Measurements from ENCODE around the gene FLT1.

The FLT1 gene

DNA sequence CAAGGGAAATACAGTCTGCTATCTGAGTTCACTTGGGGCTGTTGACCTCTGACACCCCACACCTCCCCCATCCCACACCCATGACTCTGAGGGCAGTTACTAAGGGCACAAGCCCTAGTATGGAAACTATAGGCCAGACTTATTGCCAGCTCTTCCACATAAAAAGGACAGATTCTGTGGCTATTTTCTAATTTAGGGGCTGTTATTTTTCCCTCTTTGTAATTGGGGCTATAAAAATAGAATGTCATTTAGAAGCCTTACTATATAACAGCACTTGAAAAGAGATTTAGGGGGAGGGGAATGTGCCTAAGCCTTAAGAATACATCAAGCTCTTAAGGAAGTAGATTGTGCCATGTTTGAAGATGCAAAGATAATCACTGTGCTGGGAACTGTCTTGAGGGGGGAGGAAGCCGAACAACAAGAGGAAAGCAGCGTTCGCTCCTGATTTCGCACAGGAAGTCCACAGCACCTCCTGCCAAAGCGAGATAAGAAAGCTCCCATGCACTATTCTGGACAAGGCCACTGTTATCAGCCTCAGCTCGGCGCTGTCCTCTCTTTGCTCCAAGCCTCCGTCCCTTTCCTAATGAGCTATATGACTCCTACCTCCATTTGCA, 86.6 kb downstream of the FLT1 start:
- DNase-seq (ENCODE audit: insufficient read length, low spot score) (no peak), FAIRE-seq (no peak)
- TF ChIP-seq POLR2A (IDR thresholded peaks at IDR 0.05; ENCODE audit: low read depth, low read length): no peak

DNA sequence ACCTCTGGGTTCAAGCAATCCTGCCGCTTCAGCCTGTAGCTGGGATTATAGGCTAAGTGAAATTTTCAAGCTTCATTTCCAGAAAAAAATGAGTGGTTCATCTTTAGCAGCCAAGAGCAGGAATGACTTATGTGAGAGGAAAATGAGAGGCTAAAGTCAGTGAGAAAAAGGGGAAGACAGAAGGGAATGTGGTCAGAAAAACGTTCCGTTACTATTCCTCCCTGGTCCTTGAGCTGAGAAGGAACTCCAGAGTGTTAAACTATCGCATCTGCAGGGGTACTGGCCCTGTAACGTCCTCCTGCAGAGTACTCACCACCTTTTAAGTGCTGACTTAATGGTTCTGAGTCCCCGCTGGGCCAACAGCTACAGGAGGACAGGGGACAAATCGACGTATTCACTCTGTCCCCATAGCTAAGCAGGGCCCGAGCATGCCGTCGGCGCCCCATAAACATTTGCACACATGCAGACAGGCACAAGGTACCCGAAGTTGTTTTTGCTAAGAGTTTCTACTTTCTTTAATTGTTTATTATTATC, 88.1 kb downstream of the FLT1 start:
- FAIRE-seq (no peak), DNase-seq (ENCODE audit: insufficient read length, low spot score) (no peak)
- TF ChIP-seq POLR2A (IDR thresholded peaks at IDR 0.05; ENCODE audit: low read depth, low read length): no peak

DNA sequence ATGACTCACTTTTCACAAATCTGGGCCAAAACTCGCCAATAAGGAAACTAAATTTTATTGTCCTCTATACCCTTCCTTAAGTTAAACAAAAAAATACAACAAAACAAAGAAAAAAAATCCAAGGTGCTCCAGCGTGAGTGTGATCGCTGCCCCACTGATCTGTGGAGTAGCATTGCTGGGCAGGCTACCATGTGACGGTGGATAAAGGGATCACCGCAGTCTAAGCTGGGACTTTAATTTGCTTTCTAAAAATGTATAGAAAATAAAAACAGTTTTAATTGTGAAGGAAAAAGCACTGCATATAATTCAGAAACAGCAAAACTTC, 92.9 kb downstream of the FLT1 start:
- no peak for FAIRE-seq
- TF ChIP-seq POLR2A (IDR thresholded peaks at IDR 0.05; ENCODE audit: low read depth, low read length): no peak
- no peak for DNase-seq (ENCODE audit: insufficient read length, low spot score)

- no peak for TF ChIP-seq POLR2A (IDR thresholded peaks at IDR 0.05; ENCODE audit: low read depth, low read length)
- FAIRE-seq (no peak), DNase-seq (ENCODE audit: insufficient read length, low spot score) (no peak)
These were observed 93.4 kb downstream of the FLT1 start for GRCh38 chr13:28401303-28402056.

GRCh38 chr13:28396053-28396452, 98.9 kb downstream of the FLT1 start:
- TF ChIP-seq POLR2A (IDR thresholded peaks at IDR 0.05; ENCODE audit: low read depth, low read length): no peak
- no peak for DNase-seq (ENCODE audit: insufficient read length, low spot score)
- FAIRE-seq: no peak

DNA sequence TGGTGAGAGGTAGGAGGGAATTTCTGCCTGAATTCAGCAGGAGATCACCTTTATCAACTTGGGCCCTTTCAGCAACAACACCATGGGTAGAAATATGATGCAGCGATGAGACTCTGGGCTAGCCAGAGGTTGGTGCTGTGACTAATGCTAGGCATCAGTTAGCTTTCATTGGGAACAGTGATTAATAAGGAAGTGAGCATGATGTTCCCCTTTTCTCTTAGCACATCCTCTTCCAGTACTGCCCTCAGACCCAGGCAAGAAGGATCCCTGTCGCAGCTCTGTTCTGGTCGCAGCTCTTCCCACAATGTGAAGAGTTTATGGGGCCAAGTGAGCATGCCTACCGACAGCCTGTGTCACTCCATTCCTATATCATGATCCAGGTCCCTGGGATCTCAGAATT, 100.5 kb downstream of the FLT1 start:
- FAIRE-seq: no peak
- TF ChIP-seq POLR2A (IDR thresholded peaks at IDR 0.05; ENCODE audit: low read depth, low read length): no peak
- no peak for DNase-seq (ENCODE audit: insufficient read length, low spot score)

GRCh38 chr13:28392896-28393505, 101.9 kb downstream of the FLT1 start:
- no peak for TF ChIP-seq POLR2A (IDR thresholded peaks at IDR 0.05; ENCODE audit: low read depth, low read length)
- FAIRE-seq (no peak), DNase-seq (ENCODE audit: insufficient read length, low spot score) (no peak)

DNA sequence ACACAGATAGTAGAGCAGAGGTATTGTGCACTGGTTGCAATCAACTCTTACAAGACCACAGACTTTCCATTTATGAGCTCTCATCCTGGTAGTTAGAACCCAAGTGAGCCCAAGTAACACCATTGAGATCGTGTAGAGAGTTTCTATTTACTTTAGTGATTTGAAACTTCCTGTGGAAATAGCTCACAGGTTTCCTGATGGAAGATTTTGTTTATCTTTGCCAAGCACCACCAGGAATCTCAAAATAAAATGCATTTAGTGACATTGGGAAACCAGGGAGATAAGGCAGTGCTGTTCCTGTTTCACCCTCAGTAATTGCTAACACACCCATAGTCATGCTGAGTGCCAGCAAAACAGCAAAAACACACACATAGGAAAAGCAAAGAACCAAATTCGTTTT, 102.5 kb downstream of the FLT1 start:
- no peak for TF ChIP-seq POLR2A (IDR thresholded peaks at IDR 0.05; ENCODE audit: low read depth, low read length)

GRCh38 chr13:28387740-28388501, 107.0 kb downstream of the FLT1 start:
- no peak for TF ChIP-seq POLR2A (IDR thresholded peaks at IDR 0.05; ENCODE audit: low read depth, low read length)
- DNase-seq (ENCODE audit: insufficient read length, low spot score) (no peak), FAIRE-seq (no peak)

More for the DNA sequence above, 102.5 kb downstream of the FLT1 start:
- FAIRE-seq: no peak
- DNase-seq (ENCODE audit: insufficient read length, low spot score): no peak

- no peak for DNase-seq (ENCODE audit: insufficient read length, low spot score)
- no peak for FAIRE-seq
- no peak for TF ChIP-seq POLR2A (IDR thresholded peaks at IDR 0.05; ENCODE audit: low read depth, low read length)
These were observed 109.6 kb downstream of the FLT1 start for GRCh38 chr13:28385362-28385761.

- DNase-seq (ENCODE audit: insufficient read length, low spot score) (no peak), FAIRE-seq (no peak)
- no peak for TF ChIP-seq POLR2A (IDR thresholded peaks at IDR 0.05; ENCODE audit: low read depth, low read length)
These were observed 110.1 kb downstream of the FLT1 start for GRCh38 chr13:28384789-28385188.

GRCh38 chr13:28380319-28380718, 114.6 kb downstream of the FLT1 start:
- no peak for DNase-seq (ENCODE audit: insufficient read length, low spot score)
- FAIRE-seq: no peak
- no peak for TF ChIP-seq POLR2A (IDR thresholded peaks at IDR 0.05; ENCODE audit: low read depth, low read length)

- no peak for FAIRE-seq
- DNase-seq (ENCODE audit: insufficient read length, low spot score): no peak
- no peak for TF ChIP-seq POLR2A (IDR thresholded peaks at IDR 0.05; ENCODE audit: low read depth, low read length)
These were observed 115.4 kb downstream of the FLT1 start for GRCh38 chr13:28379371-28380083.

All from H54 (cell line).